Loucy (cell line): ENCODE results near the gene SUFU.

Experiments
- H2AFZ ChIP-seq: fragments of 200-600 bp; sonication (generic); 2 replicates; pipeline ENCODE4 v1.6.0; 2016; ENCODE audit warnings: antibody characterized with exemption, mild to moderate bottlenecking, low read length, moderate library complexity
- H3F3A ChIP-seq: fragments of 200-600 bp; 2 replicates; pipeline ENCODE4 v1.6.0; 2016; ENCODE audit warnings: antibody characterized with exemption, low read depth, mild to moderate bottlenecking
- H3K27me3 ChIP-seq: fragments of 200-600 bp; sonication (generic); 2 replicates; pipeline ENCODE4 v1.6.1; 2014; ENCODE audit warnings: low read length, mild to moderate bottlenecking; ENCODE audit not compliant: insufficient read depth, poor library complexity, severe bottlenecking
- H3K36me3 ChIP-seq: fragments of 200-600 bp; sonication (generic); 2 replicates; pipeline ENCODE4 v1.6.1; 2016; ENCODE audit warnings: low read length; ENCODE audit not compliant: insufficient read depth
- H3K4me1 ChIP-seq: fragments of 200-600 bp; sonication (generic); 2 replicates; pipeline ENCODE4 v1.5.1; 2014; ENCODE audit warnings: low read length, mild to moderate bottlenecking; ENCODE audit not compliant: insufficient read depth, poor library complexity, severe bottlenecking
- H3K4me2 ChIP-seq: fragments of 200-600 bp; sonication (generic); 2 replicates; pipeline ENCODE4 v1.6.0; 2014; ENCODE audit warnings: antibody characterized with exemption, low read length, low read depth, mild to moderate bottlenecking; ENCODE audit not compliant: poor library complexity, severe bottlenecking
- H3K4me3 ChIP-seq: fragments of 200-600 bp; sonication (generic); 2 replicates; pipeline ENCODE4 v1.5.1; 2014; ENCODE audit warnings: low read length, mild to moderate bottlenecking, mixed read lengths; ENCODE audit not compliant: poor library complexity, severe bottlenecking
- H3K79me2 ChIP-seq: fragments of 200-600 bp; sonication (generic); 2 replicates; pipeline ENCODE4 v1.6.1; 2014; ENCODE audit warnings: low read length; ENCODE audit not compliant: insufficient read depth
- H3K9ac ChIP-seq: fragments of 200-600 bp; sonication (generic); 2 replicates; pipeline ENCODE4 v1.6.0; 2014; ENCODE audit warnings: mild to moderate bottlenecking, low read depth, low read length, moderate library complexity; ENCODE audit not compliant: poor library complexity, severe bottlenecking
- H3K9me2 ChIP-seq: fragments of 200-600 bp; sonication (generic); replicated peaks from 2 replicates; pipeline ENCODE4 v1.6.1; 2016; ENCODE audit warnings: low read depth, low read length, mixed read lengths
- H3K9me3 ChIP-seq: fragments of 200-600 bp; sonication (generic); 2 replicates; pipeline ENCODE4 v1.6.1; 2014; ENCODE audit warnings: mild to moderate bottlenecking, antibody characterized with exemption, low read length, low read depth; ENCODE audit not compliant: insufficient read depth
- H4K20me1 ChIP-seq: fragments of 200-600 bp; sonication (generic); 2 replicates; pipeline ENCODE4 v1.6.0; 2014; ENCODE audit warnings: antibody characterized with exemption, low read length, mild to moderate bottlenecking; ENCODE audit not compliant: insufficient read depth, poor library complexity, severe bottlenecking
- CTCF ChIP-seq: fragments of 200-600 bp; sonication (generic); conservative IDR thresholded peaks from 2 replicates; pipeline ENCODE4 v1.5.1; 2014; ENCODE audit warnings: mild to moderate bottlenecking, antibody characterized with exemption, low read length
- EZH2phosphoT487 ChIP-seq: fragments of 200-600 bp; IDR thresholded peaks from 2 replicates; pipeline ENCODE4 v1.6.1; 2018; ENCODE audit warnings: antibody characterized with exemption, mild to moderate bottlenecking, moderate library complexity, borderline replicate concordance

SUFU gene

GRCh38 chr10:102457591-102458150 lies 46.1 kb upstream of the SUFU start:
- Histone ChIP-seq H3K4me1 (peaks cover 20% of the 10 kb centered on the region), H3K79me2 (peaks cover 5% of the 10 kb centered on the region; the same call in 1 of the 2 replicates), H3F3A (no peaks in the 10 kb centered on the region), H3K9me2 (no peaks in the 10 kb centered on the region), H3K4me2 (no peak overlapping the region), H3K9me3 (no peaks in the 10 kb centered on the region), H3K4me3 (no peak overlapping the region), H4K20me1 (no peaks in the 10 kb centered on the region), H3K27me3 (no peaks in the 10 kb centered on the region), H2AFZ (no peak overlapping the region), H3K36me3 (no peaks in the 10 kb centered on the region; the same call in 1 of the 2 replicates), H3K9ac (no peak overlapping the region)
- TF ChIP-seq CTCF (no peak), EZH2phosphoT487 (no peak)

GRCh38 chr10:102458656-102459055 lies 45.1 kb upstream of the SUFU start:
- H3K4me2 ChIP-seq = no peak overlapping the region
- no peaks in the 10 kb centered on the region; the same call in 1 of the 2 replicates for H3K36me3 ChIP-seq
- H3K4me1 ChIP-seq = peaks cover 16% of the 10 kb centered on the region
- H3K79me2 ChIP-seq = no peaks in the 10 kb centered on the region
- no peaks in the 10 kb centered on the region for H3K9me3 ChIP-seq
- no peak for TF ChIP-seq EZH2phosphoT487
- TF ChIP-seq CTCF = no peak
- H3K27me3 ChIP-seq = no peaks in the 10 kb centered on the region
- no peaks in the 10 kb centered on the region for H3F3A ChIP-seq
- no peak overlapping the region for H3K4me3 ChIP-seq
- H3K9ac ChIP-seq = no peak overlapping the region
- no peaks in the 10 kb centered on the region for H3K9me2 ChIP-seq
- no peak overlapping the region for H2AFZ ChIP-seq
- H4K20me1 ChIP-seq = no peaks in the 10 kb centered on the region

GRCh38 chr10:102460836-102461186 lies 43.0 kb upstream of the SUFU start:
- peak overlapping the region; percentile 69 for H3K9ac ChIP-seq
- H3K79me2 ChIP-seq = no peaks in the 10 kb centered on the region

More at GRCh38 chr10:102460836-102461186, 43.0 kb upstream of the SUFU start:
- Histone ChIP-seq H3K9me3 (no peaks in the 10 kb centered on the region), H3K4me2 (peak overlapping the region; percentile 98), H3F3A (no peaks in the 10 kb centered on the region), H3K4me1 (peaks cover 16% of the 10 kb centered on the region), H3K27me3 (no peaks in the 10 kb centered on the region), H2AFZ (peak overlapping the region; percentile 99), H3K9me2 (no peaks in the 10 kb centered on the region), H4K20me1 (no peaks in the 10 kb centered on the region), H3K4me3 (peak overlapping the region; percentile 87), H3K36me3 (no peaks in the 10 kb centered on the region; the same call in 1 of the 2 replicates)
- TF ChIP-seq CTCF = no peak
- TF ChIP-seq EZH2phosphoT487 = no peak
